ENCODE results near the gene SGMS1.

The SGMS1 gene

DNA sequence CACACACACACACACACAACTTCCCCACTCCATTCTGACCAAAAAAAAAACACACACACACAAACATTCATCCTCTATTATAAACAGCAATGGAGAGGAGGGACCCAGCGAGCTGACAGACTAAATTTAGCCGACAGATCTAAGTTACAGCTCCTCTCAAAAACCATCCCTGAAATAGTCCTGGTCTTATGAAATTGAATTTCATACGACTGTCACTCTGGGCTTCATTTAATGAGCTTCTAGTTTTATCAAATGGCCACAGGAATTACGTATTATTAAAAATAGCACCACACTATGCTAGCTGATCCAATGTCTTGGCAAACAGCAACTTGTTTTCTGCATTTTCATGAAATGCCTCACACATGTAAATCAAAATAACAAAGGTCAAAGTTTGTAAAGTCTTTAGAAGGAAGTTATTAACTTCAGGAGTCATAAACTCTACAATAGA is 241.2 kb downstream of the SGMS1 start:
- CTCF ChIA-PET: no interaction called here
- POLR2A ChIA-PET (ENCODE audit: low non-redundant PET): no interaction called here
- TF ChIP-seq CTCF (conservative IDR thresholded peaks at IDR 0.05; ENCODE audit: low read depth): no peak

GRCh38 chr10:50381642-50382041 is 242.1 kb downstream of the SGMS1 start:
- no peak for DNase-seq (ENCODE audit: low spot score)
- POLR2A ChIA-PET (ENCODE audit: low non-redundant PET): no interaction called here
- no peak overlapping the region for H3K27ac ChIP-seq
- TF ChIP-seq CTCF (conservative IDR thresholded peaks at IDR 0.05; ENCODE audit: low read depth): no peak
- CTCF ChIA-PET: no interaction called here

More for the DNA sequence above, 241.2 kb downstream of the SGMS1 start:
- no peak for DNase-seq (ENCODE audit: low spot score)
- no peak overlapping the region for H3K27ac ChIP-seq

GRCh38 chr10:50379616-50380015 is 244.1 kb downstream of the SGMS1 start:
- H3K27ac ChIP-seq: no peak overlapping the region
- no peak for TF ChIP-seq CTCF (conservative IDR thresholded peaks at IDR 0.05; ENCODE audit: low read depth)
- CTCF ChIA-PET: no interaction called here
- DNase-seq (ENCODE audit: low spot score): no peak
- POLR2A ChIA-PET (ENCODE audit: low non-redundant PET): no interaction called here

GRCh38 chr10:50375745-50376144 is 248.0 kb downstream of the SGMS1 start:
- ChIA-PET POLR2A (ENCODE audit: low non-redundant PET) (no interaction called here), CTCF (no interaction called here)
- no peak overlapping the region for H3K27ac ChIP-seq
- no peak for TF ChIP-seq CTCF (conservative IDR thresholded peaks at IDR 0.05; ENCODE audit: low read depth)
- no peak for DNase-seq (ENCODE audit: low spot score)

DNA sequence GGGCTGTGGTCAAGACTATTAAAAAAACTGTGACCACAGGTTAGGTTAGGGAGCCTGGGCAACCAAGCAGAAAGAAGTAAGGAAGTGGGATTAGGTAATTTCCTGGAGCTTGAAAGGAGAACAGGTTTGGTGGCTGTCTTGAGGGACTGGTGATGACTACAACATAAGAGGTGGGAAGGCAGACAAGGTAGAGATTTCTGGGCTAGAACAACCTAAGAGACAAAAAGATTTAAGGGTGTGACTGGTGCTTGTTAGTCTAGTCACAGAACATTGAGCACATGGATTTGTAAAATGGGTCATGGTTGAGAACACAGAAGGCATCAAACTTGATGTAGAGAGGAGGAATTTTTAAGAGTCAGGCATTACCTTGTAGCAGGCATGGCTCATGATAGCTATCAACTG is 248.7 kb downstream of the SGMS1 start:
- CTCF ChIA-PET: no interaction called here

DNA sequence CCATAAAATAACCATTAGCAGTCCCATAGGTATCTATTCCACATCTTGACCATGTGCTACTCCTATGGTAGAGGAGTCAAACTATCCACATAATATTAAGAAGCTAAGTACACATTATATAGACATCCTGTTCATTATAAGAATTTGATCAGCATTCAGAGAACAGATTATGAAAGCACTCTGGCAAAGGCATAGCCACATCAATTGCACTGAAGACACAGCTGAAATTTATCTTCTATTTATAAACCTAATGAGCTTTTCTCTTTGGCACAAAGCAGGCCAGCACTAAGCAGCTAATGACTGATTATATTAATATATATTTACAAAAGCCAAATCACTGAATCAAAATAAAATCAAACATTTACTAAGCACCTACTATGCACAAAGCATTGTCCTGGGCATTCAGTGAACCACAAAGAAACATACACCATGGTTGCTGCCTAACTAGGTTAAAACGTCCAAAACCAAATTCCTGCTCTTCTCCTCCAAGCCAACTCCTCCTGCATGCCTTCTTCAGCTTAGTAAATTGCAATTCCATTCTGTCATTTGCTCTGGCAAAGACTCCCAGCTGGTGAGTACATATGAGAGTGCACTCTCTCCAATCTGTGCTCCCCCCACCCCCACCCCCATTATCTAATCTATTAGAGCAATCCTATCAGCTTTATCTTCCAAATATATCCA is 249.8 kb downstream of the SGMS1 start:
- DNase-seq (ENCODE audit: low spot score): no peak
- no peak for TF ChIP-seq CTCF (conservative IDR thresholded peaks at IDR 0.05; ENCODE audit: low read depth)
- H3K27ac ChIP-seq: no peak overlapping the region
- POLR2A ChIA-PET (ENCODE audit: low non-redundant PET): no interaction called here
- CTCF ChIA-PET: no interaction called here

More for the DNA sequence above, 248.7 kb downstream of the SGMS1 start:
- no peak for DNase-seq (ENCODE audit: low spot score)
- POLR2A ChIA-PET (ENCODE audit: low non-redundant PET): no interaction called here
- no peak overlapping the region for H3K27ac ChIP-seq
- TF ChIP-seq CTCF (conservative IDR thresholded peaks at IDR 0.05; ENCODE audit: low read depth): no peak
